ENCODE measurements around the gene MORC2. TPM values are rescaled to one million over a fixed set of nuclear protein-coding genes. Genes with fewer than 3 reads are reported as not detected.

The MORC2 gene
- polyA plus RNA-seq, 1 donor from 2014 or later: 15.1 TPM

- Histone ChIP-seq H3K4me2 (ENCODE audit: low read length) (no peak overlapping the region), H3K27ac (ENCODE audit: low read length) (no peak overlapping the region), H3K27me3 (ENCODE audit: insufficient read depth, low read depth, low read length) (no peaks in the 10 kb centered on the region), H2AFZ (ENCODE audit: low read depth, low read length) (no peak overlapping the region), H3K79me2 (replicated peaks; ENCODE audit: insufficient read depth, low read length) (no peaks in the 10 kb centered on the region), H4K20me1 (ENCODE audit: insufficient read depth) (no peaks in the 10 kb centered on the region), H3K4me3 (ENCODE audit: low read length) (no peak overlapping the region), H3K9me2 (ENCODE audit: insufficient read depth, low read length) (no peaks in the 10 kb centered on the region), H3F3A (ENCODE audit: insufficient read depth, low read length, poor library complexity, severe bottlenecking) (no peaks in the 10 kb centered on the region), H3K9me3 (ENCODE audit: low read length) (no peaks in the 10 kb centered on the region), H3K36me3 (ENCODE audit: insufficient read depth, low read length) (no peaks in the 10 kb centered on the region), H3K9ac (ENCODE audit: low read length) (no peak overlapping the region)
- no peak for TF ChIP-seq RAD21 (conservative IDR thresholded peaks at IDR 0.05)
- no peak for TF ChIP-seq CTCF (IDR thresholded peaks at IDR 0.05; ENCODE audit: poor library complexity, severe bottlenecking)
- TF ChIP-seq REST (IDR thresholded peaks at IDR 0.05; ENCODE audit: borderline replicate concordance): no peak
- no peak for TF ChIP-seq EZH2 (IDR thresholded peaks at IDR 0.05; ENCODE audit: borderline replicate concordance, insufficient read depth, low read length, poor library complexity, severe bottlenecking)
- no peak for TF ChIP-seq TAF1 (IDR thresholded peaks at IDR 0.05; ENCODE audit: low read depth)
- TF ChIP-seq MXI1 (conservative IDR thresholded peaks at IDR 0.05; ENCODE audit: poor library complexity, severe bottlenecking): no peak
- no peak for TF ChIP-seq SMC3 (conservative IDR thresholded peaks at IDR 0.05; ENCODE audit: poor library complexity)
- no peak for TF ChIP-seq EP300 (conservative IDR thresholded peaks at IDR 0.05; ENCODE audit: poor library complexity, severe bottlenecking)
- no peak for TF ChIP-seq POLR2AphosphoS5 (IDR thresholded peaks at IDR 0.05)
These were observed 86.3 kb downstream of the MORC2 start for GRCh38 chr22:30882184-30882717.

- no peak for TF ChIP-seq CTCF (IDR thresholded peaks at IDR 0.05; ENCODE audit: poor library complexity, severe bottlenecking)
- no peak for TF ChIP-seq POLR2AphosphoS5 (IDR thresholded peaks at IDR 0.05)
- TF ChIP-seq SMC3 (conservative IDR thresholded peaks at IDR 0.05; ENCODE audit: poor library complexity): no peak
- no peak for TF ChIP-seq RAD21 (conservative IDR thresholded peaks at IDR 0.05)
These were observed 87.0 kb downstream of the MORC2 start for GRCh38 chr22:30881361-30882183.

More at GRCh38 chr22:30881361-30882183, 87.0 kb downstream of the MORC2 start:
- Histone ChIP-seq H3K9ac (ENCODE audit: low read length) (no peak overlapping the region), H3K4me3 (ENCODE audit: low read length) (no peak overlapping the region), H3K4me2 (ENCODE audit: low read length) (no peak overlapping the region), H3K79me2 (replicated peaks; ENCODE audit: insufficient read depth, low read length) (no peaks in the 10 kb centered on the region), H3K36me3 (ENCODE audit: insufficient read depth, low read length) (no peaks in the 10 kb centered on the region), H3K9me3 (ENCODE audit: low read length) (no peaks in the 10 kb centered on the region), H3F3A (ENCODE audit: insufficient read depth, low read length, poor library complexity, severe bottlenecking) (no peaks in the 10 kb centered on the region), H3K27me3 (ENCODE audit: insufficient read depth, low read depth, low read length) (no peaks in the 10 kb centered on the region), H3K9me2 (ENCODE audit: insufficient read depth, low read length) (no peaks in the 10 kb centered on the region), H2AFZ (ENCODE audit: low read depth, low read length) (no peak overlapping the region), H3K27ac (ENCODE audit: low read length) (no peak overlapping the region), H4K20me1 (ENCODE audit: insufficient read depth) (no peaks in the 10 kb centered on the region)

Measured in neural cell (in vitro differentiated cells).